ENCODE data around the gene KAZN.

The KAZN gene

DNA sequence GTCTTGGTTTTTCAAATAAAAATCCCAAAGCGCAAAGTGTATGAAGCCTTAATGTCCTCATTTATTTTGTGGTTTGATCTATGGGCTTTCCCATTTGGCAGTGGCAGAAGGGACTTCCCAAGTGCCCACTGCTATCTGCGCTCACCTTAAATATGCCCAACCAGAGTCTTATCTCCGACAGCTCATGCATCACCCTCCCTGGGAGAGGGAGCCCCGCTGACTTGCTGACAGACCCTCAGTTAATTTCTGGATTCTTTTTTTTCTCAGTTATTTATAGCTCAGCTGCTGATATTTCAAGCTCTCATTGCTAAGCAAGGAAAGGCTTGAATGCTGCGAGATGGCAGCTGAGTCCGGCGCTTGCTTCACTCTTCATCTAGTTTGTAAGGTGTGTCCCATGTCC, 19.3 kb downstream of the KAZN start (continued):
- TF ChIP-seq ZNF488 (tag by site-specific recombination; IDR thresholded peaks at IDR 0.05): no peak
- no peak for TF ChIP-seq ZNF558 (tag by site-specific recombination; IDR thresholded peaks at IDR 0.05)
- TF ChIP-seq, protein P1, sequence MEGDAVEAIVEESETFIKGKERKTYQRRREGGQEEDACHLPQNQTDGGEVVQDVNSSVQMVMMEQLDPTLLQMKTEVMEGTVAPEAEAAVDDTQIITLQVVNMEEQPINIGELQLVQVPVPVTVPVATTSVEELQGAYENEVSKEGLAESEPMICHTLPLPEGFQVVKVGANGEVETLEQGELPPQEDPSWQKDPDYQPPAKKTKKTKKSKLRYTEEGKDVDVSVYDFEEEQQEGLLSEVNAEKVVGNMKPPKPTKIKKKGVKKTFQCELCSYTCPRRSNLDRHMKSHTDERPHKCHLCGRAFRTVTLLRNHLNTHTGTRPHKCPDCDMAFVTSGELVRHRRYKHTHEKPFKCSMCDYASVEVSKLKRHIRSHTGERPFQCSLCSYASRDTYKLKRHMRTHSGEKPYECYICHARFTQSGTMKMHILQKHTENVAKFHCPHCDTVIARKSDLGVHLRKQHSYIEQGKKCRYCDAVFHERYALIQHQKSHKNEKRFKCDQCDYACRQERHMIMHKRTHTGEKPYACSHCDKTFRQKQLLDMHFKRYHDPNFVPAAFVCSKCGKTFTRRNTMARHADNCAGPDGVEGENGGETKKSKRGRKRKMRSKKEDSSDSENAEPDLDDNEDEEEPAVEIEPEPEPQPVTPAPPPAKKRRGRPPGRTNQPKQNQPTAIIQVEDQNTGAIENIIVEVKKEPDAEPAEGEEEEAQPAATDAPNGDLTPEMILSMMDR (tag by site-specific recombination; IDR thresholded peaks at IDR 0.05): no peak
- no peak for TF ChIP-seq ZNF449 (tag by site-specific recombination; IDR thresholded peaks at IDR 0.05)
- TF ChIP-seq ZNF175 (tag by site-specific recombination; IDR thresholded peaks at IDR 0.05): no peak
- TF ChIP-seq ZNF571 (tag by site-specific recombination; IDR thresholded peaks at IDR 0.05): no peak
- no peak for TF ChIP-seq SETDB1 (IDR thresholded peaks at IDR 0.05; ENCODE audit: insufficient read length, low read length)

GRCh38 chr1:14620941-14621340, 22.5 kb downstream of the KAZN start:
- TF ChIP-seq ZNF692 (tag by site-specific recombination; IDR thresholded peaks at IDR 0.05): no peak
- TF ChIP-seq SETDB1 (IDR thresholded peaks at IDR 0.05; ENCODE audit: insufficient read length, low read length): no peak
- TF ChIP-seq ZBTB10 (tag by site-specific recombination; IDR thresholded peaks at IDR 0.05): no peak
- no peak for TF ChIP-seq ZNF670 (tag by site-specific recombination; IDR thresholded peaks at IDR 0.05; ENCODE audit: low read depth)
- no peak for TF ChIP-seq ZNF776 (tag by site-specific recombination; IDR thresholded peaks at IDR 0.05; ENCODE audit: borderline replicate concordance)
- TF ChIP-seq ZNF23 (tag by site-specific recombination; IDR thresholded peaks at IDR 0.05; ENCODE audit: borderline replicate concordance): no peak
- no peak for TF ChIP-seq PRDM6 (tag by site-specific recombination; IDR thresholded peaks at IDR 0.05)
- TF ChIP-seq ZNF10 (tag by site-specific recombination; IDR thresholded peaks at IDR 0.05): no peak
- no peak for TF ChIP-seq ZBTB21 (tag by site-specific recombination; IDR thresholded peaks at IDR 0.05)
- no peak for TF ChIP-seq ZNF311 (tag by site-specific recombination; IDR thresholded peaks at IDR 0.05; ENCODE audit: borderline replicate concordance)
- no peak for TF ChIP-seq ZXDB (tag by site-specific recombination; IDR thresholded peaks at IDR 0.05)
- no peak for TF ChIP-seq MEIS1 (CRISPR knock-in tag; IDR thresholded peaks at IDR 0.05; ENCODE audit: borderline replicate concordance)
- no peak for TF ChIP-seq ZNF114 (tag by site-specific recombination; IDR thresholded peaks at IDR 0.05)
- no peak for TF ChIP-seq ZNF660 (tag by site-specific recombination; IDR thresholded peaks at IDR 0.05)
- no peak for TF ChIP-seq ZFP3 (tag by site-specific recombination; IDR thresholded peaks at IDR 0.05; ENCODE audit: low read depth)
- no peak for TF ChIP-seq ZNF596 (tag by site-specific recombination; IDR thresholded peaks at IDR 0.05)
- no peak overlapping the region for H3K4me3 ChIP-seq (ENCODE audit: low read depth, low read length)
- H3K9me3 ChIP-seq (ENCODE audit: control insufficient read depth, insufficient read depth, low read depth, low read length): no peaks in the 10 kb centered on the region
- no peaks in the 10 kb centered on the region for H3K4me1 ChIP-seq (ENCODE audit: control insufficient read depth, insufficient read depth, low read length)
- H3K27ac ChIP-seq (ENCODE audit: extremely low read depth, low read depth, low read length): no peak overlapping the region
- POLR2A ChIA-PET: no interaction called here
- no peaks in the 10 kb centered on the region for H3K36me3 ChIP-seq (ENCODE audit: control insufficient read depth in 2 of 2, insufficient read depth in 1 of 2, low read length in 2 of 2)
- CTCF ChIA-PET: no interaction called here

Measured in HEK293 (cell line).